Transverse colon (tissue), 4 donors: ENCODE data around the gene CDH13. TPM values are rescaled to one million over a fixed set of nuclear protein-coding genes. Genes with fewer than 3 reads are reported as not detected.

Source experiments
- DNase-seq: peaks from one replicate; pipeline ENCODE4 v3.0.0-alpha.2; 2019
- H3K27ac ChIP-seq, 4 donors: fragments of 200-600 bp; sonication (generic); 2 replicates each; pipeline ENCODE4 v1.5.1; 2016 to 2018; ENCODE audit warnings: inconsistent platforms in 4 of 4
- H3K27me3 ChIP-seq: fragments of 200-600 bp; sonication (generic); 2 replicates; pipeline ENCODE4 v1.5.1; 2017; ENCODE audit warnings: inconsistent platforms
- H3K36me3 ChIP-seq, 4 donors: fragments of 200-600 bp; sonication (generic); 2 replicates each; pipeline ENCODE4 v1.5.1; 2017 to 2019; ENCODE audit warnings: inconsistent platforms in 4 of 4
- H3K4me1 ChIP-seq, 4 donors: fragments of 200-600 bp; sonication (generic); 2 replicates each; pipeline ENCODE4 v1.5.1; 2017 to 2020; ENCODE audit warnings: inconsistent platforms in 4 of 4
- H3K4me3 ChIP-seq, 4 donors: fragments of 200-600 bp; sonication (generic); 1 replicate in 1 of 4; 2 replicates in 3 of 4; pipeline versions ENCODE4 v1.5.1 to v1.6.1; 2017 to 2019; ENCODE audit warnings: inconsistent platforms in 4 of 4
- H3K9me3 ChIP-seq, 2 donors: fragments of 200-600 bp; sonication (generic); 2 replicates each; pipeline ENCODE4 v1.5.1; 2017 to 2019; ENCODE audit warnings: inconsistent platforms in 2 of 2
- EP300 ChIP-seq: sonication (generic); formaldehyde crosslinking; IDR thresholded peaks from one replicate; pipeline ENCODE4 v1.6.1; 2017; ENCODE audit warnings: antibody characterized with exemption, low read depth
- POLR2A ChIP-seq: fragments of 450-650 bp; IDR thresholded peaks from one replicate; pipeline ENCODE4 v1.6.1; 2016; ENCODE audit warnings: antibody characterized with exemption, mild to moderate bottlenecking, moderate library complexity
- POLR2AphosphoS5 ChIP-seq, 3 donors: sonication (generic); formaldehyde crosslinking; IDR thresholded peaks; one replicate each; pipeline ENCODE4 v1.6.1; 2016; ENCODE audit warnings: antibody characterized with exemption in 3 of 3
- WGBS, 2 donors: methylation state at CpG; one replicate each; pipeline ENCODE4 v1.1.5; 2018; ENCODE audit warnings: low coverage in 1 of 2; 5-methylcytosine and 5-hydroxymethylcytosine counted together
- in situ Hi-C, 4 donors: fragments of 200-750 bp; cut with MboI; loops; one replicate each; pipeline versions ENCODE4 v1.15.0 to v1.15.1; 2017; ENCODE audit warnings: low sequenced_read_pairs in 3 of 4, low pct_ligation_motif_present in 1 of 4, low pct_unique_long_range_greater_than_20kb in 1 of 4
- intact Hi-C: fragments of 100-400 bp; cut with DNase I; formaldehyde crosslinking; loops from one replicate; pipeline ENCODE4 v1.15.1; 2023; ENCODE audit warnings: low total_unique reads
- total RNA-seq, 4 donors: library from RNA; depleted of rRNA; stranded (reverse); fragments of >200 nt; gene quantifications; one replicate each; pipeline ENCODE4 v1.1.0, GENCODE V29; 2016
- TF ChIP-seq, protein P1 (sequence below), 5 experiments: fragments of 200-600 bp in 3 of 5; fragments of 450-650 bp in 2 of 5; sonication (generic) in 3 of 5; IDR thresholded peaks; 1 replicate in 2 of 5; 2 replicates in 3 of 5; pipeline ENCODE4 v1.5.1; 2016 to 2017; ENCODE audit warnings: antibody characterized with exemption in 5 of 5, inconsistent platforms in 3 of 5, mild to moderate bottlenecking in 2 of 5, moderate library complexity in 1 of 5

The CDH13 gene
- total RNA-seq, 4 donors from 2014 or later = 3.8 to 28.1 (median 5.8) TPM

DNA sequence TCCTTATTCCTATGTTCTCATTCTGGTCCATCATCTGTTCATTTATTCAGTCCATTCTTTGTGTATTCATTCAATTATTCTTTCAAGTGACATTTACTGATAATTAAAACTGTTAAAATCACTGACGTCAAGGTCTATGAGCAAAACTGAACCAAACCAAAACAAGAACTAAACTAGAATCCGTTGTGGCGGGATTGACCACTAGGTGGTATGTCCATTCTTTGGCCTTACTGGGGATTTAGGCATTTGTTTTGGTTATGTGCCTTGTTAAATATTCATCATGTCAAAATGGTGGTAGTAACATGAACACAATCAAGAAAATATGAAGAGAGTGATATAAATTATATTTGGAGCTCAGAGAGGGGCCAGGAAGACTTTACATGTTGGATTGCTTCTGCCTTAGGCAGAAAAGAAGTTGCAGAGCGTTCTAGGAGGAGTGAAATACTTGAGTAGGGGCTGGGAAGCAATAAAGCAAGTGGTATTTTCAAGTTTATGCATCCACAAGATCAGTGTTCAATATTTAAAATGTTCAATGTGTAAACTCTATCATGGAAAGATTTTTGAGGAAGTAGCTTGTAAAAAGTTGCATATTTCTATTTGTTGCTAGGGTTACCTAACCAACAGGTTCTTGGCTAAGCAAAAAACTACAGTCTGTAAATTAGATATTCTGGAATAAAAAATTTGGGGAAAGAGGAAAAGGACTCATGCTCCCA is 129.0 kb downstream of the CDH13 start:
- in situ Hi-C loops = no loop called here
- DNase-seq = no peak
- Histone ChIP-seq H3K4me3 (no peak overlapping the region), H3K27ac (no peak overlapping the region), H3K36me3 (no peaks in the 10 kb centered on the region), H3K9me3 (no peaks in the 10 kb centered on the region), H3K4me1 (no peaks in the 10 kb centered on the region), H3K27me3 (no peaks in the 10 kb centered on the region)
- WGBS, 2 donors = 87 to 90% methylated on average over 4 of the region's 4 CpGs
- intact Hi-C loops = no loop called here
- no peak for TF ChIP-seq POLR2AphosphoS5 (IDR thresholded peaks at IDR 0.05)
- no peak for TF ChIP-seq EP300
- TF ChIP-seq, protein P1, sequence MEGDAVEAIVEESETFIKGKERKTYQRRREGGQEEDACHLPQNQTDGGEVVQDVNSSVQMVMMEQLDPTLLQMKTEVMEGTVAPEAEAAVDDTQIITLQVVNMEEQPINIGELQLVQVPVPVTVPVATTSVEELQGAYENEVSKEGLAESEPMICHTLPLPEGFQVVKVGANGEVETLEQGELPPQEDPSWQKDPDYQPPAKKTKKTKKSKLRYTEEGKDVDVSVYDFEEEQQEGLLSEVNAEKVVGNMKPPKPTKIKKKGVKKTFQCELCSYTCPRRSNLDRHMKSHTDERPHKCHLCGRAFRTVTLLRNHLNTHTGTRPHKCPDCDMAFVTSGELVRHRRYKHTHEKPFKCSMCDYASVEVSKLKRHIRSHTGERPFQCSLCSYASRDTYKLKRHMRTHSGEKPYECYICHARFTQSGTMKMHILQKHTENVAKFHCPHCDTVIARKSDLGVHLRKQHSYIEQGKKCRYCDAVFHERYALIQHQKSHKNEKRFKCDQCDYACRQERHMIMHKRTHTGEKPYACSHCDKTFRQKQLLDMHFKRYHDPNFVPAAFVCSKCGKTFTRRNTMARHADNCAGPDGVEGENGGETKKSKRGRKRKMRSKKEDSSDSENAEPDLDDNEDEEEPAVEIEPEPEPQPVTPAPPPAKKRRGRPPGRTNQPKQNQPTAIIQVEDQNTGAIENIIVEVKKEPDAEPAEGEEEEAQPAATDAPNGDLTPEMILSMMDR (IDR thresholded peaks at IDR 0.05) = peak in 1 of 5 experiments; percentile 14
- no peak for TF ChIP-seq POLR2A

DNA sequence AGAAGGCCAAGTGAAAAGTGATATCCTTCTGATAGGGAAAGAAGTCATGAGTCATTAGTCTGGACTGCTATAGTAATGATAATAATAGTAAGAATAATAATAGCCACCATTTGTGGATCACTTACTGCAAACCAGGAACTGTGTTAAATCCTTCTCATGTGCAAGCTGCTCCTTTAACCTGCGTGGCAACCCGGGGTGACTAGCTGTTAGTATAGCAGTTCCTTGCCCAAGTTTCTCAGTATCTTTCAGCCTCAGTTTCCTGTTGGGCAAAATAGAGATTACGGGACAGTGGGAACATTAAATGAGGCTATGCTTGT is 129.5 kb downstream of the CDH13 start:
- in situ Hi-C loops (no loop called here), intact Hi-C loops (no loop called here)
- TF ChIP-seq POLR2AphosphoS5 (IDR thresholded peaks at IDR 0.05) = no peak
- no peak for TF ChIP-seq POLR2A
- TF ChIP-seq EP300 = no peak
- TF ChIP-seq, protein P1 (IDR thresholded peaks at IDR 0.05) = no peak
- DNase-seq = no peak
- 61 to 72% methylated on average over 3 of the region's 3 CpGs for WGBS, 2 donors
- Histone ChIP-seq H3K36me3 (no peaks in the 10 kb centered on the region), H3K9me3 (no peaks in the 10 kb centered on the region), H3K4me3 (no peak overlapping the region), H3K27me3 (no peaks in the 10 kb centered on the region), H3K27ac (no peak overlapping the region), H3K4me1 (no peaks in the 10 kb centered on the region)

DNA sequence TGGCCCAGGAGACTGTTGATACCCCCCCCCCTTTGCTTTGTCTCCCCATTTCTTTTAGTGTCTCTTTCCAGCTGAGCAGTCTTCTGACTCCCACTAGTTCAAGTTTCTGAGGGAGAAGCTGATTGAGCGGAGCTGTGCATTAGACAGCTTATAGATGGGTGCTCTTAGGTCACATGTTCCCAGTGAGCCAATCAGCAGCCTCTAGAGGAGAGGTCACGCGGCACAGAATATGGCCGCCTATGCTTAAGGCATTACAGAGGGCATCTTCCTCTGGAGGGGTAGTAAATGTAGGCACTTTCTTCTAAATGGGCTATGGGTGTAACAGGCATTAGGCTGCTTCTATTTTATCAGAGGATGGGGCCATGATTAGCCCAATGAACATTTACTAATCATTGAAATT is 131.6 kb downstream of the CDH13 start:
- no peaks in the 10 kb centered on the region for H3K36me3 ChIP-seq
- intact Hi-C loops = no loop called here

DNA sequence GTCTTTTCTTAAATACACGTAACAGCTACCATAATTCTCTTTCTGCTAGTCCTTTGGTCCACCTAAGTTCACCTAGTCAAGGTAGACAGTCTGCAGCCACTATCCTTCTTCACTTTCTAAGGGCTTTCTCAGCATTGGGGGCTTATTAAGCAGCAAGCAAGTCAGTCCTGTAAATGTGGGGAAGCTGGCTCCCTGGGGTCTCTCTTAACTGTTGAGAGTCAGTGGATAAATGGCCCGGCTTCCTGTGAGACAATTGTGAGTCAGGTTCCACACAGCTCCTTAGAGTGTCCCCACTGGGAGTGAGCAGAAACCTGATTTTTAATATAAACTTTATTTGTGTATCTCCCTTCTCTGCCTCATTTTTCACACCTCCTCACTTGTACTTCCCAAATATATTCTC is 132.1 kb downstream of the CDH13 start:
- intact Hi-C loops (no loop called here), in situ Hi-C loops (no loop called here)
- DNase-seq = no peak
- no peak overlapping the region for H3K4me3 ChIP-seq
- H3K27ac ChIP-seq = no peak overlapping the region
- no peaks in the 10 kb centered on the region for H3K36me3 ChIP-seq
- WGBS, 2 donors = 91 to 100% methylated on average over 1 to 2 of the region's 2 CpGs
- H3K4me1 ChIP-seq = peaks cover 0 to 10% (median 6%) of the 10 kb centered on the region in 4 donors
- H3K9me3 ChIP-seq = no peaks in the 10 kb centered on the region
- H3K27me3 ChIP-seq = no peaks in the 10 kb centered on the region
- TF ChIP-seq EP300 = no peak
- no peak for TF ChIP-seq POLR2AphosphoS5 (IDR thresholded peaks at IDR 0.05)
- TF ChIP-seq, protein P1 (IDR thresholded peaks at IDR 0.05) = no peak
- no peak for TF ChIP-seq POLR2A

More for the DNA sequence above, 131.6 kb downstream of the CDH13 start:
- Histone ChIP-seq H3K4me3 (no peak overlapping the region), H3K27ac (no peak overlapping the region), H3K9me3 (no peaks in the 10 kb centered on the region), H3K27me3 (no peaks in the 10 kb centered on the region), H3K4me1 (peaks cover 0 to 10% (median 6%) of the 10 kb centered on the region in 4 donors)
- no peak for DNase-seq
- TF ChIP-seq POLR2A = no peak
- TF ChIP-seq, protein P1 (IDR thresholded peaks at IDR 0.05) = no peak
- no peak for TF ChIP-seq POLR2AphosphoS5 (IDR thresholded peaks at IDR 0.05)
- no peak for TF ChIP-seq EP300
- 98 to 100% methylated on average over 1 to 4 of the region's 4 CpGs for WGBS, 2 donors
- in situ Hi-C loops = no loop called here
